ENCODE data around the gene UNC80. TPM values are rescaled to one million over a fixed set of nuclear protein-coding genes. Genes with fewer than 3 reads are reported as not detected.

UNC80 gene
- total and polyA plus RNA-seq, 2 of the 13 experiments (the other 11 are each of a cell fraction or from before 2014, with no cell fraction given), result not detected

GRCh38 chr2:209990838-209991237, 219.2 kb downstream of the UNC80 start:
- WGBS (ENCODE audit: low lambda C conversion rate), result 2% methylated on average over 2 of the region's 2 CpGs
- Histone ChIP-seq H3K4me2 (ENCODE audit: low read depth, low read length) (no peak overlapping the region), H3K9me3 (ENCODE audit: low read length) (no peaks in the 10 kb centered on the region), H3K79me2 (ENCODE audit: insufficient read depth, low read length) (no peaks in the 10 kb centered on the region), H2AFZ (ENCODE audit: low read length) (no peak overlapping the region), H4K20me1 (ENCODE audit: insufficient read depth, low read length) (no peaks in the 10 kb centered on the region), H3K9ac (ENCODE audit: insufficient read depth, low read depth, low read length) (no peak overlapping the region), H3K27me3 (ENCODE audit: control insufficient read depth in 1 of 2, insufficient read depth in 2 of 2, low read length in 2 of 2) (peaks cover 1 to 5% of the 10 kb centered on the region in 2 experiments; a peak in 2 of 5 replicates), H3K4me3 (replicated peaks in 1 of 3; ENCODE audit: insufficient read depth in 1 of 3, low read depth in 2 of 3, low read length in 3 of 3) (no peak overlapping the region), H3K4me1 (ENCODE audit: insufficient read depth, low read length) (no peaks in the 10 kb centered on the region), H3K27ac (ENCODE audit: extremely low read length, insufficient read depth, low read length) (no peak overlapping the region), H3K36me3 (replicated peaks in 1 of 2; ENCODE audit: control insufficient read depth in 1 of 2, insufficient read depth in 2 of 2, low read length in 2 of 2) (no peaks in the 10 kb centered on the region)
- no peak for ATAC-seq
- in situ Hi-C loops (cut with HindIII; ENCODE audit: extremely low pct_ligation_motif_present, low pct_unique_long_range_greater_than_20kb) (no loop called here), intact Hi-C loops (cut with micrococcal nuclease; ENCODE audit: unreplicated experiment) (no loop called here)
- BruUV-seq (replicated peaks), result no TSS peak
- POLR2A ChIA-PET, result no interaction called here
- no peak for FAIRE-seq
- CTCF ChIA-PET (ENCODE audit: low intra/inter-chr PET ratio, low total read pairs), result no interaction called here
- TF ChIP-seq GATA4 (IDR thresholded peaks at IDR 0.05; ENCODE audit: borderline replicate concordance, low read depth) (no peak), U2AF1 (optimal IDR thresholded peaks at IDR 0.05; ENCODE audit: low read depth, low read length) (no peak), ZSCAN21 (CRISPR knock-in tag; IDR thresholded peaks at IDR 0.05; ENCODE audit: borderline replicate concordance) (no peak), ARID4A (CRISPR knock-in tag; IDR thresholded peaks at IDR 0.05; ENCODE audit: borderline replicate concordance) (no peak), BRD4 (CRISPR knock-in tag; IDR thresholded peaks at IDR 0.05) (no peak), ZBTB20 (CRISPR knock-in tag; IDR thresholded peaks at IDR 0.05; ENCODE audit: borderline replicate concordance, low read depth) (no peak), ZNF556 (CRISPR knock-in tag; IDR thresholded peaks at IDR 0.05; ENCODE audit: borderline replicate concordance) (no peak), CEBPB (IDR thresholded peaks at IDR 0.05; ENCODE audit: borderline replicate concordance, low read depth, low read length) (no peak)
- no peak for DNase-seq (ENCODE audit: low spot score)
